Lower lobe of right lung (tissue), 2 donors: ENCODE data around the gene PSMA7. TPM values are rescaled to one million over a fixed set of nuclear protein-coding genes. Genes with fewer than 3 reads are reported as not detected.

Experiments used
- ATAC-seq, 2 donors: fragments of 200-7000 bp; cut with Tn5 transposase; one replicate each; pipeline ENCODE4 v1.9.1; 2020 to 2022; ENCODE audit warnings: mild to moderate bottlenecking in 2 of 2, moderate library complexity in 2 of 2
- DNase-seq: peaks from one replicate; pipeline ENCODE4 v3.0.0-alpha.2; 2020
- H3K27ac ChIP-seq: fragments of 200-600 bp; one replicate; pipeline ENCODE4 v1.8.0; 2022
- H3K27me3 ChIP-seq: fragments of 200-600 bp; one replicate; pipeline ENCODE4 v1.8.0; 2022; ENCODE audit warnings: low read depth
- H3K36me3 ChIP-seq: fragments of 200-600 bp; one replicate; pipeline ENCODE4 v1.8.0; 2022; ENCODE audit warnings: mild to moderate bottlenecking
- H3K4me1 ChIP-seq: fragments of 200-600 bp; one replicate; pipeline ENCODE4 v1.8.0; 2022
- H3K4me3 ChIP-seq: fragments of 200-600 bp; one replicate; pipeline ENCODE4 v1.8.0; 2022; ENCODE audit warnings: mild to moderate bottlenecking
- H3K9me3 ChIP-seq: fragments of 200-600 bp; one replicate; pipeline ENCODE4 v1.8.0; 2022
- intact Hi-C: fragments of 100-400 bp; cut with DNase I; formaldehyde crosslinking; loops from one replicate; pipeline ENCODE4 v1.11.0; 2022
- total RNA-seq: library from RNA; stranded (reverse); fragmentation: NEBNext Ultra II Directional; extraction: Animal tissue kit (Norgen Biotek cat#: 25700); gene quantifications from one replicate; pipeline ENCODE4 v1.2.1, GENCODE V29; 2021
- TF ChIP-seq, protein P1 (sequence below): fragments of 200-600 bp; IDR thresholded peaks from one replicate; pipeline ENCODE4 v1.8.0; 2022; ENCODE audit warnings: antibody characterized with exemption, mild to moderate bottlenecking
- donor health status: DM: no; HTN: yes; CAD: no; lungs with severe emphysema.

Gene PSMA7
- total RNA-seq, 1 donor from 2014 or later = 223 TPM

- H3K27me3 ChIP-seq = no peaks in the 10 kb centered on the region
- DNase-seq (no peak), ATAC-seq (no peak)
- intact Hi-C loops = no loop called here
- TF ChIP-seq, protein P1, sequence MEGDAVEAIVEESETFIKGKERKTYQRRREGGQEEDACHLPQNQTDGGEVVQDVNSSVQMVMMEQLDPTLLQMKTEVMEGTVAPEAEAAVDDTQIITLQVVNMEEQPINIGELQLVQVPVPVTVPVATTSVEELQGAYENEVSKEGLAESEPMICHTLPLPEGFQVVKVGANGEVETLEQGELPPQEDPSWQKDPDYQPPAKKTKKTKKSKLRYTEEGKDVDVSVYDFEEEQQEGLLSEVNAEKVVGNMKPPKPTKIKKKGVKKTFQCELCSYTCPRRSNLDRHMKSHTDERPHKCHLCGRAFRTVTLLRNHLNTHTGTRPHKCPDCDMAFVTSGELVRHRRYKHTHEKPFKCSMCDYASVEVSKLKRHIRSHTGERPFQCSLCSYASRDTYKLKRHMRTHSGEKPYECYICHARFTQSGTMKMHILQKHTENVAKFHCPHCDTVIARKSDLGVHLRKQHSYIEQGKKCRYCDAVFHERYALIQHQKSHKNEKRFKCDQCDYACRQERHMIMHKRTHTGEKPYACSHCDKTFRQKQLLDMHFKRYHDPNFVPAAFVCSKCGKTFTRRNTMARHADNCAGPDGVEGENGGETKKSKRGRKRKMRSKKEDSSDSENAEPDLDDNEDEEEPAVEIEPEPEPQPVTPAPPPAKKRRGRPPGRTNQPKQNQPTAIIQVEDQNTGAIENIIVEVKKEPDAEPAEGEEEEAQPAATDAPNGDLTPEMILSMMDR = no peak
- peaks cover 10% of the 10 kb centered on the region for H3K4me1 ChIP-seq
- no peak overlapping the region for H3K27ac ChIP-seq
- no peaks in the 10 kb centered on the region for H3K9me3 ChIP-seq
- H3K36me3 ChIP-seq = peaks cover 32% of the 10 kb centered on the region
- H3K4me3 ChIP-seq = no peak overlapping the region
Measured at GRCh38 chr20:62157387-62158087, 14.3 kb upstream of the PSMA7 start.

DNA sequence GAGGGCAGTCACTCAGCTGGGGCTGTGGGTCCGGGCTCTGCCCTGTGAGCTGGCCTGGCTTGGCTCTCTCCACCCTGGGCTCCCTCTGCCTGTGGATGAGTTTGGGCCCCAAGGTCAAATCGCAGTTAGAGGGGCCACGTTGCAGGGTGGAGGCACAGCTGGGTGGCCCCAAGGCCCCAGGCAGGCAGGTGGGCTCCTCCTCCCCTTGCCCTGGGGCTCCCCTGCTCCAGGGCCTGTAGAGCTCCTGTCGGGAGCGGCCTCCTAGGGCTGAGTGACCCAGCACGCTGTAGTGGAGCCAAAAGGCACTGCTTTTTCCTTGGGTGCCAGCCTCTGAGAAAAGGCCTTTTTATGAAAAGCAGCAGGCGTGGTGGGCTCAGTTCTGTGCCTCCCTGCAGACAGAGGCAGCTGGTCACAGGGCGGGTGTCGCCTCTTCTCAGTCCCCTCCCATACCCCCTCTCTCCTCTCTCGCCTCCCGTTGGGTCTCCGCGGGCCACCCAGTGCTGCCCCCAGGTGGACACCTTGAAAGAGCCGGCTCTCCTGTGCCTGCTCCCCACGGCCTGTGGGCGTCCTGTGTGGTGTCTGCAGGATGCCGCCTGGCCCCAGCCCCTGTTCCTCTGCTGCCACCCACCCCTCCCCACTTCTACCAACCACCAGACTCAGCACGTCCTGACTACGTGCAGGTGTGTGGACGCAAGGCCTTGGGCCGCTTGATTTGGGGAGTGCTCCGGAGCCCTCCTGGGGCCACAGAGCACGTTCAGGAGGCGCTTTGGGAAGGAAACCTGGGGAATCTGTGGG, 13.6 kb upstream of the PSMA7 start:
- TF ChIP-seq, protein P1 = peak; percentile 66
- no peak overlapping the region for H3K4me3 ChIP-seq
- H3K36me3 ChIP-seq = peaks cover 24% of the 10 kb centered on the region
- DNase-seq (peak; percentile 76), ATAC-seq (peak; percentile 84 to 89)
- no peaks in the 10 kb centered on the region for H3K27me3 ChIP-seq
- no peaks in the 10 kb centered on the region for H3K9me3 ChIP-seq
- intact Hi-C loops = no loop called here
- peaks cover 10% of the 10 kb centered on the region for H3K4me1 ChIP-seq
- H3K27ac ChIP-seq = no peak overlapping the region

- H3K9me3 ChIP-seq = no peaks in the 10 kb centered on the region
- ATAC-seq (no peak), DNase-seq (no peak)
- TF ChIP-seq, protein P1 = no peak
- peaks cover 19% of the 10 kb centered on the region for H3K36me3 ChIP-seq
- no peak overlapping the region for H3K27ac ChIP-seq
- H3K27me3 ChIP-seq = no peaks in the 10 kb centered on the region
- H3K4me1 ChIP-seq = peaks cover 10% of the 10 kb centered on the region
- H3K4me3 ChIP-seq = no peak overlapping the region
- intact Hi-C loops = no loop called here
Measured at GRCh38 chr20:62156254-62156556, 13.0 kb upstream of the PSMA7 start.

GRCh38 chr20:62155428-62156253, 12.4 kb upstream of the PSMA7 start:
- intact Hi-C loops = no loop called here
- DNase-seq (no peak), ATAC-seq (no peak)
- peaks cover 13% of the 10 kb centered on the region for H3K36me3 ChIP-seq
- peaks cover 10% of the 10 kb centered on the region for H3K4me1 ChIP-seq
- TF ChIP-seq, protein P1 = no peak
- no peaks in the 10 kb centered on the region for H3K27me3 ChIP-seq
- no peak overlapping the region for H3K4me3 ChIP-seq
- no peak overlapping the region for H3K27ac ChIP-seq
- H3K9me3 ChIP-seq = no peaks in the 10 kb centered on the region

DNA sequence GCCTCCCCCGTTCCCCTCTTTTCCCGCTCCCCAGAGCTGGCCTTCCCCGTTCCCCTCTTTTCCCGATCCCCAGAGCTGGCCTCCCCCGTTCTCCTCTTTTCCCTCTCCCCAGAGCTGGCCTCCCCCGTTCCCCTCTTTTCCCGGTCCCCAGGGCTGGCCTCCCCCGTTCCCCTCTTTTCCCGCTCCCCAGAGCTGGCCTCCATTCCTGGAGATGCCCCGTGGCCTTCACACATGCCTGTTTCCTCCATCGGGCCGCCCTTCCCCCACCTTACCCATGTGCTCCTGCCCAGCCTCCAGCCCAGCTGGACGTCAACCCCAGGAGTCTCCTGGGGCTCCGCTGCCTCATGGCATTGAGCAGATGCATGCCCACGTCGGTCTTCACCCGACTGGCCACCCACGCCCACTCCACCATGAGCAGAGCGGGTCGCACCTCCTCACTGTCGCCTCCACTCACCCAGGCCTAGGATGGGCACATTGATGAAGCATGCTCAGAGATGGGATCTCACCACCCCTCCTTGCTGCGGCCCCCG, 8.7 kb upstream of the PSMA7 start:
- no peak overlapping the region for H3K4me3 ChIP-seq
- no peaks in the 10 kb centered on the region for H3K9me3 ChIP-seq
- intact Hi-C loops = no loop called here
- ATAC-seq (no peak), DNase-seq (no peak)
- no peak overlapping the region for H3K27ac ChIP-seq
- no peaks in the 10 kb centered on the region for H3K36me3 ChIP-seq
- TF ChIP-seq, protein P1 = no peak
- H3K4me1 ChIP-seq = peaks cover 25% of the 10 kb centered on the region
- H3K27me3 ChIP-seq = no peaks in the 10 kb centered on the region
